Lower leg skin (tissue), 3 donors: Measurements from ENCODE around the gene SETD3.

Experiments
- POLR2A ChIP-seq, 2 donors: fragments of 450-650 bp; IDR thresholded peaks; one replicate each; pipeline ENCODE4 v1.6.1; 2016 to 2017; ENCODE audit warnings: antibody characterized with exemption in 2 of 2, mild to moderate bottlenecking in 1 of 2, moderate library complexity in 1 of 2
- TF ChIP-seq, protein P1 (sequence below), 3 donors: fragments of 450-650 bp; IDR thresholded peaks; one replicate each; pipeline ENCODE4 v1.5.1; 2016; ENCODE audit warnings: antibody characterized with exemption in 3 of 3, mild to moderate bottlenecking in 3 of 3, moderate library complexity in 2 of 3

GRCh38 chr14:99512110-99512449, 31.4 kb upstream of the SETD3 start:
- TF ChIP-seq, protein P1, sequence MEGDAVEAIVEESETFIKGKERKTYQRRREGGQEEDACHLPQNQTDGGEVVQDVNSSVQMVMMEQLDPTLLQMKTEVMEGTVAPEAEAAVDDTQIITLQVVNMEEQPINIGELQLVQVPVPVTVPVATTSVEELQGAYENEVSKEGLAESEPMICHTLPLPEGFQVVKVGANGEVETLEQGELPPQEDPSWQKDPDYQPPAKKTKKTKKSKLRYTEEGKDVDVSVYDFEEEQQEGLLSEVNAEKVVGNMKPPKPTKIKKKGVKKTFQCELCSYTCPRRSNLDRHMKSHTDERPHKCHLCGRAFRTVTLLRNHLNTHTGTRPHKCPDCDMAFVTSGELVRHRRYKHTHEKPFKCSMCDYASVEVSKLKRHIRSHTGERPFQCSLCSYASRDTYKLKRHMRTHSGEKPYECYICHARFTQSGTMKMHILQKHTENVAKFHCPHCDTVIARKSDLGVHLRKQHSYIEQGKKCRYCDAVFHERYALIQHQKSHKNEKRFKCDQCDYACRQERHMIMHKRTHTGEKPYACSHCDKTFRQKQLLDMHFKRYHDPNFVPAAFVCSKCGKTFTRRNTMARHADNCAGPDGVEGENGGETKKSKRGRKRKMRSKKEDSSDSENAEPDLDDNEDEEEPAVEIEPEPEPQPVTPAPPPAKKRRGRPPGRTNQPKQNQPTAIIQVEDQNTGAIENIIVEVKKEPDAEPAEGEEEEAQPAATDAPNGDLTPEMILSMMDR (IDR thresholded peaks at IDR 0.05) = no peak
- TF ChIP-seq POLR2A (IDR thresholded peaks at IDR 0.05) = no peak
